DMS153 (cell line): ENCODE measurements around the gene ACTG2.
"Not testable (repeated sequence)": the region's sequence is repeated elsewhere in the genome, so short reads cannot be mapped to it uniquely, and the experiment has no call there.

Experiments used
- DNase-seq: peaks from one replicate; lab custom pipeline; 2025; lab: John Stamatoyannopoulos, UW

Gene ACTG2

DNA sequence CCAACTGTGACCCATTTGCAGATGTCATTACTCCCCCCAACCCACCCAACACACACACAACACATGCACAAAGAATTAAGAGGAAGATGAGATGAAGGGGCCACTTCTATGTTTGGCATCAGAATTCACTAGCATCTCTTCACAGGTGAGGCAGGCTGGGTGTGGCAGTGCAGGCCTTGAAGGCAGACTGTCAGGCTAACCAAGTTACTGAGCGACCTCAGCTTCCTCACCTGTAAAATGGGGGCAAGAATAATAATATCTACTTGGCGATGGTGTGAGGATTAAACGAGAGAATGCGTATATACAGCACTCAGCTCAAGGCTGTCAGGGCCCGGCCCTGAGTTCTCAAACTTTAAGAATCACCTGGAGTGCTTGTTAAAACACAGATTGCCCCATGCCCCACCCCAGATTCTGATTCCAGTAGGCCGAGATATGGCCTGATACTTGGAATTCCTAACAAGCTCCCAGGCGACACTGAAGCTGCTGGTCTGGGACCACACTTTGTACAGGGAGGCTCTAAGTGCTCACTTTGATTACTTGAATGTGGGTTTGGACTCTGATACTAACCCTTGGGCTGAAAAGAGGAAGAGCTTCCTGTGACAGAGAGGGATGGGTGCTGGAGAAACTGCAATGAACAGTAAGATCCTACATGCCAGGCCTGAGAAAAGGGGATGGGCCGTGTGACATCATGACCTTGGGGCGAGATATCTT, 1.1 kb downstream of the ACTG2 start:
- no peak for DNase-seq

DNA sequence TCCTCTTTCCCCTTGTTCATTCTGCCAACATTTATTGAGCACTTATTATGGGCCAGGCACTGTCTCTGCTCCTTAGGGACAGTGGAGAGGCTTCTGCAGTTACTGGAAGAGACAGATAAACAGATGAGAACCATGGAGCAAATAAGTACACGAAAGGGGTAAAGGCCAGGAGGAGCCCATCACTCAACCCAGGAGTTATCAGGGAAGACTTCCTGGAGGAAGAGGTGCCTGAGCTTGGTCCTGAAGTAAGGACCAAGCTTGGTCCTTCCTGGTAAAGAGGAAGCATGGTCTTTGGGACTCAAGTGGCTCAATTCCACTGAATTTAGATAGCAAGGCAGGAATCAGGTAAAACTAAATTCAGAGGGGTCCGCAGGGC, 1.7 kb downstream of the ACTG2 start:
- no peak for DNase-seq

DNA sequence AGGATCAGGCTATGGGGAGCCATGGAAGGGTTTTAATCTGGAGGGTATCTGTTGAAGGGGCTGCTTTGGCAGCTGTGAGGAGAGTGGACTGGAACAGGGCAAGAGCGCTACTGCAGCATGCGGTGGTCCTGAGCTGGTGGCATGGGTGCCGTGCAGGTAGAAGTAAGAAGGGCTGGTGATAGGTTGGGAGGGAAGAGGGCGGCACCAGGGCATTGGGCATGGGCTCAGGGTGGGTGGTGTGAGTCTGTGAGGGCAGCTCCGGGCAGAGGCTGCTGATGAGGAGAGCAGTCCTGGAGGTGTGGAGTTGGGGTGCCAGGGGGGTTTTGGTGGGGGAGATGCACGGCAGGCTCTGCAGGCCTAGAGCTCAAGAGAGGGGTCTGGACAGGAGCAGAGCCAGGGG, 2.1 kb downstream of the ACTG2 start:
- no peak for DNase-seq

DNA sequence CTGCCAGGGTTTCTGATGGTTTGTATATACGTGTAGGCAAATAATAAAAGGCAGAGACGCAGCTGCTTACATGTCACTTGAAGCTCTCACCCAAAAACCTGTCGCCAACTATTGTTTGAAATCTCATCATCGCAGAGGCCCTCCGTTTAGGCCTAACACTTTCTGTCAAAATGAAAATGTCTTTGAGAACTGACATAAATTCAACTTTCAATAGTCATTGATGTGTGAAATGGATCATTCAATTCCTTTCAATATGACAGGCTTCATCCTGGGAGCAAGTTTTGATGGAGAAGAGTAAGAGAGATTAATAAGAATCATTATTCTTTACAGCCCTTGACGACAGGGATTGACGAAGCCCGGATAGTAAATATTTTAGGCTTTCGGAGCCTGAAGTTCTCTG, 2.7 kb downstream of the ACTG2 start:
- no peak for DNase-seq

DNA sequence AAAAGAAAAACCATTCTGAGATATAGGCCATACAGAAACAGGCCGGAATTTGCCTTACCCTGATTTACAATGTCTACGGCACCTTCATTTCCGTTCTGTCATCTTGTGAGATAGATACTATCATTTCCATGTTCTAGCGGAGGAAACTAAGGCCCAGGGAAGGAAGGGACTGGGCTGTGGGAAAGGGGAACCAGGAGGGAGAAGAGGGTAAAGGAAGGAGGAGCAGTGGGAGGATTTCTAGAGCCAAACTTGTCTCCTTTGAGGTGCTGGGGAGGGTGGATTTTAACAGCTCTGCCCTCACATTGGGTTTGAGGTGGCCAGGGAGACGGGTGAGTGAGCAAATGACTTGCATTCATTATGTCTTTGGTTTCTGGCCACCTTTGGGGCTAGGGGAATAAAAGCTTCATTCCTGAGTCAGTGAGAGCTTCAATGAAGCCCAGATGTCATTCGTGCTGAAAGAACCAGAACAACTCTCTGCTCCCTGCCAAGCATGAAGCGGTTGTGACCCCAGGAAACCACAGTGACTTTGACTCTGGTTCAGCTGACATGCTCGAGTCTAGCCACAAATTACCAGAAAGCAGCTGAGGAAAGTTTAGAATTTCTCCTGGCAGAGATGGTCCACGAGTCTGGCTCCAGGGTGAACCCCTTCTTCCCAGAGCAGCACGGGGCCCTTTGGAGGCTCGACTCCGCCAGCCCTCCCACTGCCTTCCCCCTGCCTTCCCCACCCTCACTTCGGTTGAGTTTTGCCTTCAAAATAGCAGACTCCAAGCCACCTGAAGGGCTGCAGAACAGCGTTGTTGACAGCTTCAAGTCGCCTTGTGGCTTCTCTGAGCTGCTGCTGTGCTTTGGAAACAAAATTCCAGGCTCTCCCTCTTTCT, 3.8 kb downstream of the ACTG2 start:
- DNase-seq, result no peak

DNA sequence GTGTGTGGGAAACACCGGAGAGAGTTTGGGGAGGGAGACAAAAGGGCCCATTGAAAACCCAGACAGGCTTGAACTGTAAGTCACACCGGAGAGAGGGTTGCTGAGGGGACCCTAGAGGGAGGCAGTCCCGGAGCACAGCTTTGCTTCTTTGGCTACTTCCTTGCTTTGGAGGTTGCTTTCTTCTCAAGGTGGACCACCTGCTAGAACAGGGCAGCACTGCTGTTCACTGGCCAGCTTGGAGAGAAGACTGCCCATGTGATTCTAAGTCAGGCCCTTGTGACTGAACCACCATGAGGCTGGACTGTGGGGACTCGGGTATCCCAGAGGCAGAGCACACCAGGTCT, 4.4 kb downstream of the ACTG2 start:
- DNase-seq, result no peak

DNA sequence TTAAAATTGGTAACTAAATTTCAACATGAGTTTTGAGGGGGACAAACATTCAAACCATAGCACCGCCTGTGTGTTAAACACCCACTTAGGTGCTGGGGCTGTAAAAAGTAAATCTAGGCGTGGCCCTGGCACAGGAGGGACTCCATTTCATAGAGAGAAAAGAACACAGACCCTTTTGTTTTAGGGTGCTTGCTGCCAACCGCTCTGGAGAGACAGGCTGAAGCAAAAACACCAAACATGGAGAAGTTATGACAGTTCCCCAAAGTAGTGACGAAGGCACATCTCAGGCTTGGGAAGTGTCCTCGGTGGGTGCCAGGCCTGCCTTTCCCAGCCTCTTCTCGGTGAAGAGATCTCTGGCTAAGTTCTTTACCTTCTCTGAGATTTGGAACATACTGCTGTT, 5.1 kb downstream of the ACTG2 start:
- no peak for DNase-seq

DNA sequence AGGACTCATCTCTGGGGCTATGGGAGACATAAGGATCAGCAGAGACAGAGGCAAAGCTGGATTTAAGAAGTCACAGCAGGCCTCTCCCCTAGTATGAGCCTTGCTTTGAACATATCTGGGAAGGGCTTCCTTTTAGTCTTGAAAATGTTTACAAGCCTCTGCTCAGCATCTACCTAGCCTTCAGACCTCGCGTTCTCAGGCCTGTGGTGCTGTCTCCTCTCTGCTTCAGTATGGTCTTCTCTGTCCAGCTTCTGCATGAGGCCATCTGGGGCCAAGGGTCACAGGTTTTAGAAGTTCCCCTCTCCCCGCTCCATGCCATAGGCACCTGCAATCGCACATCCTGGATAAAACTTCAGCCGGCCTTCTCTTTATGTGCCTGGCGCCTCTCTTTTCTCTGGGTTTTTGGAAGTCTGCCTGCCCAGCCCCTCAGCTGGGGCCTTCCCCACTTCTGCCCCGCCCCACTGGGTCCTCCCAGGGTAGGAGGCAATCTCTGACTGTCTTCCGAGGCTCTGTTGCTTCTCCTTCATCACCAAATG, 7.1 kb downstream of the ACTG2 start:
- no peak for DNase-seq

DNA sequence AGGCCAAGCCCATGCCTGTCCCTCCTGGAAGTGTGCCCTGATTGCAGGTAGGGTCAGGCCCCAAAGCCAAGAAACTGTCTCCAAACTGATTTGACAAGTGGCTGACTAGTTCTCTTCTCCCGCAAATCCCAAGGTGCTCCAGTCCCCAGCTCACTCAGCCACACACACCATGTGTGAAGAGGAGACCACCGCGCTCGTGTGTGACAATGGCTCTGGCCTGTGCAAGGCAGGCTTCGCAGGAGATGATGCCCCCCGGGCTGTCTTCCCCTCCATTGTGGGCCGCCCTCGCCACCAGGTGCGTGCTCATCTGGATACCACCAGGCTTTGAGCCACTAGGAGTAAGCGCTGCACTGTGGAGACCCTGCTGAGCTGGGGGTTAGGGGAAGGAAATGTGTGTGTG, 8.3 kb downstream of the ACTG2 start:
- no peak for DNase-seq

DNA sequence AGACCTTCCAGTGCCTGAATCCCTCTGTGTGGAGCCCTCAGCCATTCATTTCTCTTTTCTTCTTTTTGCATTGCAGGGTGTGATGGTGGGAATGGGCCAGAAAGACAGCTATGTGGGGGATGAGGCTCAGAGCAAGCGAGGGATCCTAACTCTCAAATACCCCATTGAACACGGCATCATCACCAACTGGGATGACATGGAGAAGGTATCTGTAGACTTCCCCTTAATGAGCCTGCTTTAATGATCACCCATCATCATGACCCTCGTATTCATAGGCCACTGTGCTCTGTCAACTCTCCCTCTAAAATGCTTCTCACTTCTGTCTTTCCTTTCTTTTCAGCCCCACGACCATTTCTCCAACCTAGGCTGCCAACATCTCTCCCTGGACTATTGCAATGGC, 9.5 kb downstream of the ACTG2 start:
- no peak for DNase-seq

DNA sequence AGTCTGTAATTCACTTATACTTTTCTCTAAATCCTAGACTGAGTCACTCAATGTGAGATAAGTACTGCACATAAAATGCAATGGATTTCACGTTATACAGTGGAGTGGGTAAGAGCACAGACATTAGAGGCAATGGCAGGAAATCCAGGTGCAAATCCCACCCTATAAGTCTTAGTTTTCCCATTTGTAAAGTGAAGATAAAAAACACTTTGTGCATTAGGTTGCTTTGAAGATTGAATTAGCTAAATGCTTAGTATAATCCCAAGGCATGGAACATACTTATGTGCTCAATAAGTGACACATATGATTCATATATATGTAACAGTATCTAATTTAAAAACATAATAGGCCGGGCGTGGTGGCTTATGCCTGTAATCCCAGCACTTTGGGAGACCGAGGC, 10.5 kb downstream of the ACTG2 start:
- no peak for DNase-seq

DNA sequence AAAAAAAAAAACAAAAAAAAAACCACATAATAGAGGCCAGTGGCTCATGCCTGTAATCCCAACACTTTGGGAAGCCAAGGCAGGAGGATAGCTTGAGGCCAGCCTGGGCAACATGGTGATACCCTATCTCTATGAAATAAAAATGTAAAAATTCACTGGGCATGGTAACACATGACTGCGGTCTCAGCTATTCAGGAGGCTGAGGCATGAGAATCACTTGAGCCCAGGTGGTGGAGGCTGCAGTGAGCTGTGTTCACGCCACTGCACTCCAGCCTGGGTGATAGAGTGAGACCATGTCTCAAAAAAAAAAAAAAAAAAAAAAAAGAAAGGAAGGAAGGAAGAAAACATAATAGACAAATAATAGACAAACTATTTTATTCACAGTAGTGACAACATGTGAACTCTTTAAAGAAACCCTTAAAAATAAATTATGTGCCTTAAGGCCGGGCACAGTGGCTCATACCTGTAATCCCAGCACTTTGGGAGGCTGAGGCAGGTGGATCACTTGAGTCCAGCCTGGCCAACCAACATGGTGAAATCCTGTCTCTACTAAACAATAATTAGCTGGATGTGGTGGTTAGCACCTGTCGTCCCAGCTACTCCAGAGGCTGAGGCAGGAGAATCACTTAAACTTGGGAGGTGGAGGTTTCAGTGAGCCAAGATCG, 11.3 kb downstream of the ACTG2 start:
- DNase-seq, result not testable (repeated sequence)

DNA sequence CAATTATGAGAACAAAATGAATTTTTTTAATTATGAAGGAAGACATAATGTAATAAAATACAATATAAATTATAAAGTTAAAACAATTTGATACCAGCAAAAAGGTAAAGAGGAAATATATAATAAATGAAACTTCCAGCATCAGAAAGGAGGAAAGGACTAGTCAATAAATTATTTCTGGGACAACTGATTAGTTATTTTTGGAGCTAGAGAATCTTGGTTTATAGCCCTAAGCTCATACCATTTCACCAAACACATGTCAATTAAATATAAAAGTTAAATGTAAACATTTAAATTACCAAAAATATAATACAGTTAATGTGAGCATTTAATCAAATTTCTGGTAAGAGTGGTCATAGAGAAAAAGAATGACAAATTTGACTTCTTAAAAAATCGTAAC, 12.1 kb downstream of the ACTG2 start:
- no peak for DNase-seq

DNA sequence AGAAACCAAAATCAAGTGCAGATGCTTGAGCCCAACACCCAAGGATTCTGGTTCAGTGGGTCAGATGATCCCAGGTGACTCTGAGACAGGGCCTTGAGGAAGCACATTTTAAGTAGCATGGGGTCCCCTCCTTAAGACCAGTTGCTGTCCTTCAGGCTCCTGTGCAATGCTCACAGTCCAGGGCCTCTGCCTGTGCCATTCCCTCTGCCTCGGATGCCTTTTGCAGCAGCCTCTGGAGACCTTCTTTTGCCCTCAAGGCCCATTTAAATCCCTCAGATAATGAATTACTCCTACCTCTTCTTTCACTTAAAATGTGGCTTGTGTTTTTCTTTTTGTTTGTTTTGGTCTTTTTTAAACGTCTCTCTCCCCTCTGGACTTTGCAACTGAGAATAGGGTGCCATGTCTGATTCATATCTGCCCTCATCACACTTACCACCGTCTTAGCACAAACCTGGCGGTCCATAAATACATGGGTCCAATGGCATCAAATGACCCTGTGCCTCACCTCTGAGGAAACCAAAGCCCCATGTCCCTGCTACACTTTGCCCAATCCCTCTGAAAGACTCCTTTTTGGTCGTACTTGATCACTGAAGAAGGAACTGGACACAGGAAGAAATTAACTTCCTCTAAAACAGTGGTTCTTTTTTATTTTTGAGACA, 14.2 kb downstream of the ACTG2 start:
- DNase-seq, result no peak

DNA sequence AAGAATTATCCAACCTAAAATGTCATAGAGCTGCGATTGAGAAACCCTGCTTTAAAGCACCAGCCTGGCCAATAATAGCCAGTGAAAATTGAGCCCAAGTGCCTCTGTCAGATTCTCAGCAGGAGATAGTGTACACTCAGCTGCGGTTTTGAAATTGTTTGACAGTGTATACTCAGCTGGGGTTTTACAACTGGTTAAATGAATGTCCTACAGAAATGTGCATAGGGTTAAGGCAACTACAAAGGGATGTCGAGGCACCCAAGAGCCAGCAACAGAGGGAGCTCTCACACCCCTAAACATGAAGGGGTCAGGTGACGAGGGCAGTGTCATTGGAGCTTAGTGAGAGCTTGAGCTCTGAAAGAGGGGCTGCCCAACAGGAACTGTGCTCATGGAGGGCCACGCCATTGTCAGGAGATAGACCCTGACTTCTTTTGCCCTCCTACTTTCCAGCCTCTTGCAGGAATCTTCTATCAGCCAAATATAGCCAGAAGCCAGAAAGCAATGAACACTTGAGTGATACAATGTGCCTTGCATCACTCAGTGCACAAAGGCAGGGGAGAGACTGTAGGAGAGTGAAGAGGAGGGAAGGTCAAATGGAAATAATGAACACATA, 15.1 kb downstream of the ACTG2 start:
- DNase-seq, result peak; percentile 94

DNA sequence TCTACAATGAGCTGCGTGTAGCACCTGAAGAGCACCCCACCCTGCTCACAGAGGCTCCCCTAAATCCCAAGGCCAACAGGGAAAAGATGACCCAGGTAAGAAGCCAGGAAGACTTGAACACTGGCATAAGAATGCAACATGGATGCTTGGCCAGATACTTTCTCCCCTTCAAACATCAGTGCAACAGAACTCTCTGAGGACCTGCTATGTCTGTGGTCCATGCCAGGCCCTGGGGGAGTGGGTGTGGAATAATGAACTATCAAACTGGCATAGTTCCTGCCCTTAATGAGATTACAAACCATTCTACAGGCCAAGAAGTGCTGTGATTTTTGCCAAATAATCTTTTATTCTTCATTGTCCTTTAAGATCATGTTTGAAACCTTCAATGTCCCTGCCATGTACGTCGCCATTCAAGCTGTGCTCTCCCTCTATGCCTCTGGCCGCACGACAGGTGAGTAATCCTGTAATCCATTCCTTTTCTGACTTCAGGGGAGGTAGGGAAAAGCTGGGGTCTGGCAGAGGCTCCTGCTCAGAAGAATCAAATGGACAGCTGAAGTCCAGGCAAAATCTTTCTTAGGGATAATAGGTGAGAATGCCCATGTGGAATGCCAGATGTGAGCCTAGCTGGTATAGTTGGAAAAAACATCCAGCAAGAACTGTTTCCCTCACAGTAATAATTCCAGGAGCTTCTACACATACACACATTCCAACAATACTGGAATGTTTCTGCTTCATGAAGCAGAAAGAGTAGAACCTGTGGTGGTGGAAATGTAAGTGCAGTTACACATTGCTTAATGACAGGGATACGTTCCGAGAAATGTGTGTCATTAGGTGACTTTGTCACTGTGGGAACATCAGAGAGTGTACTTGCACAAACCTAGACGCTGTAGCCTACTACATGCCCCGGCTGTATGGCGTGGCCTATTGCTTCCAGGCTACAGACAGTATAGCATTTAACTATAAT, 16.2 kb downstream of the ACTG2 start:
- no peak for DNase-seq

DNA sequence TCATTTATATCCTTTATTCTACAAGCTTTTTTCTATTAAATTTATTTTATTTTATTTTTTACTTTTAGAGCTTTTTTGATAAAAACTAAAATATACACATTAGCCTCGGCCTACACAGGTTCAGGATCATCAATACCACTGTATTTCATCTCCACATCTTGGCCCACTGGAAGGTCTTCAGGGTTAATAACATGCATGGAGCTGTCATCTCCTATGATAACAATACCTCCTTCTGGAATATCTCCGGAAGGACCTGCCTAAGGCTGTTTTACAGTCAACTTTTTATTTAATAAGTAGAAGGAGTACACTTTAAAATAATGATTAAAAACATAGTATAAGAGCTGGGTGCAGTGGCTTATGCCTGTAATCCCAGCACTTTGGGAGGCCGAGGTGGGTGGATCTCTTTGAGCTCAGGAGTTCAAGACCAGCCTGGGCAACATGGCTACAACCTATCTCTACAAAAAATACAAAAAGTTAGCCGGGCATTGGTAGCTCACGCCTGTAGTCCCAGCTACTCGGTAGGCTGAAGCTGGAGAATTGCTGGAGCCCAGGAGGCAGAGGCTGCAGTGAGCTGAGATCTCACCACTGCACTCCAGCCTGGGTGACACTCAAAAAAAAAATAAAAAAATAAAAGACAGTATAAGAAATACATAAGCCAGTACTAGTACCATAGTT, 18.2 kb downstream of the ACTG2 start:
- DNase-seq, result no peak

DNA sequence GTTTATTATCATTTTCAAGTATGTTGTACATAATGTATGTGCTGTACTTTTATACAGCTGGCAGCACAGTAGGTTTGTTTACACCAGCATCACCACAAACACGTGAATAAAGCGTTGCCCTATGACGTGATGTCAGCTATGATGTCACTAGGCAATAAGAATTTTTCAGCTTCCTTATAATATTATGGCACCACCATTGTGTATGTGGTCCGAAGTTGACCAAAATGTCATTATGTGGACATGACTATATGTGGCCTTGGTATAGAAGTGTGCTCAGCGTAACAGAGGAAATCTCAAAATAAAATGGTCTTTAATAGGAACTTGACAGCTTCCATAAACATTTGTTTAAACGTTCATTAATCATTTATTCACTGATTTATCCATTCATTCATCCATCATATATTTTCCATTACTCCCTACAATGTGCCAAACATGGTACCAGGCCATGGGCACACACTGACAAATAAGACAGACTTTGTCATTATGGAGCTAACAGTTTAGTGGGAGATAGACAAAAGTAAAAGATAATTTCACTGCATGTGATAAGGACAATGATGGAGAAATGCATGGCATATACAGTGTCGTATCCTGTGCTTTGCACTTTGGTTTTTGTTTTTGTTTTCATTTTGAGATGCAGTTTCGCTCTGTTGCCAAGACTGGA, 18.9 kb downstream of the ACTG2 start:
- no peak for DNase-seq

DNA sequence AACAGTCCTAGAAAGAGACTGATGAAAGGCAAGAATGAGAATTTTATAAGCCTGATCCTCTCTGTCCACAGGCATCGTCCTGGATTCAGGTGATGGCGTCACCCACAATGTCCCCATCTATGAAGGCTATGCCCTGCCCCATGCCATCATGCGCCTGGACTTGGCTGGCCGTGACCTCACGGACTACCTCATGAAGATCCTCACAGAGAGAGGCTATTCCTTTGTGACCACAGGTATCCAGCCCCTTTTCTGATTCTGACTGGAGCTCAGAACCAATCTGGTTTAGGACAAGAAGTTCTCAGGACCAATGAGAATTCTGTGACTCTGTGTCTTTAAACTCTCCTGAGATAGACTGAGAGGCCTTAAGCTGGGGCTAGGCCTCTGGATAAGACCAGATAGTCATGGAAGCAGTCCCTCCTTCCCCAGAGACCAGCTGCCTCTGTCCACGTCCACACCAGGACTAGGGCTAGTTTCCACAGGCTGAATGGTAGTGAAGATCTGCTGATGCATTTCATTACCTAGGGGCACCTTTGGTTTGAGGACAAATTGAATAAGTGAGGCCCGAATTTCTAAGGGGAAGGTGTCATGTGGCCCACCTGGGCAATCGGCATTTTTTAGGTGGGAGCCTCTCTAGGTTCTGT, 20.7 kb downstream of the ACTG2 start:
- no peak for DNase-seq
